ENCODE results near the gene ZNF254.
A peak's percentile ranks its signal among the peaks of the same experiment; 100 is the strongest.

ZNF254 gene

DNA sequence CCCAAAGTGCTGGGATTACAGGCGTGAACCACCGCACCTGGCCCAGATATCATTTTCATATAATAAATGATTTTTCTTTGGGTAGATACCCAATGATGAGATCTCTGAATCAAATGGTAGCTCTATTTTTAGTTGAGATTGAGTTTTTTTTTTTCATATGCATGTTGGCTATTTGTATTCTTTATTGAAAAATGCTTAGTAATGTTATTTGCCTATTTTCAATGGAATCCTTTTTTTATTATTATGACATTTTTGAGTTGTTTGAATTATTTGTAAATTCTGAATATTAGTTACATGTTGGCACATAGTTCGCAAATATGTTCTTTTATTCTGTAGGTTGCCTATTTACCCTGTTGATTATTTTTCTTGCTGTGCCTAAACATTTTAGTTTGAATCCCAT is 55.8 kb downstream of the ZNF254 start:
- FAIRE-seq (no peak), DNase-seq (ENCODE audit: insufficient read length, low spot score) (no peak)
- TF ChIP-seq CTCF (IDR thresholded peaks at IDR 0.05; ENCODE audit: insufficient read depth, missing control alignments), result no peak

GRCh38 chr19:24159707-24160106 is 72.7 kb downstream of the ZNF254 start:
- DNase-seq (ENCODE audit: insufficient read length, low spot score) (no peak), FAIRE-seq (no peak)
- peak; percentile 32 for TF ChIP-seq CTCF (IDR thresholded peaks at IDR 0.05; ENCODE audit: insufficient read depth, missing control alignments)

DNA sequence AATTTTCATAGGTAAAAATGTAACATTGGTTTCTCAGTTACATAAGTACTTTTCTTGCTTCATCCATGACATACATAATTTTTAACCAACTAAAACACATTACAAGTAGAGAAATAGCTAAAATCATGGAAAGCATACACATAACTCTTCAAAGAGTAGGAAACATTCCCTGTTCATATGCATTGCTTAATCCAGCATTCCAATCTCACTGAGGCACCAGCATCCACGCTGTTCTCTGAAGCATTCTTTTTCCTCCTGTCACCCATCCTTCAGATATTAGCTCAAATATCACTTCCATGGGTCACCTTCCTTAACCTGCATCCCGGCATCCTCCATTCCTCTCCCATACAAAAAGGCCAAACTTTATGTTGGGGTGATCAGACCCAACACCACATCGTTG is 79.1 kb downstream of the ZNF254 start:
- DNase-seq (ENCODE audit: insufficient read length, low spot score), result no peak
- TF ChIP-seq CTCF (IDR thresholded peaks at IDR 0.05; ENCODE audit: insufficient read depth, missing control alignments), result no peak
- no peak for FAIRE-seq

- TF ChIP-seq CTCF (IDR thresholded peaks at IDR 0.05; ENCODE audit: insufficient read depth, missing control alignments), result no peak
- DNase-seq (ENCODE audit: insufficient read length, low spot score) (no peak), FAIRE-seq (no peak)
These were observed 86.9 kb downstream of the ZNF254 start for GRCh38 chr19:24173882-24174281.

DNA sequence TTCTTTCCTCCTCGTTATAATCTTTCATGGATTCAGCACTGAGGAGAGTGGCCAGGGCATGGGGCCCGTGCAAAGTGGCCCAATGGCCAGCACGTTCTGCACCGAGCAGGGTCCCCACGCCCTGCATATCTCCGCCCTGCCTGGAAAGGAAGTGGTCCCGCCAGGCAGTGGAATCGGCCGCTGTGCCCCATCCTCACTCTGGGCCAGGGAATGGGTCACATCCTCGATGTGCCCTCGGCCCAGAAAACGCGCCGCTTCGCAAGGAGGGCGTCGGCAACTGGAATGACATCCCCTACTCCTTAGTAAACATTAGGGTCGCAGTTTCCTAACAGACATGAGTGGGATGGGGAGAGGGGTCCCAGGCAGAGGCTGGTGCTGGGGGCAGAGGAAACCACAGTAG is 90.7 kb downstream of the ZNF254 start:
- FAIRE-seq, result no peak
- no peak for TF ChIP-seq CTCF (IDR thresholded peaks at IDR 0.05; ENCODE audit: insufficient read depth, missing control alignments)
- no peak for DNase-seq (ENCODE audit: insufficient read length, low spot score)

- DNase-seq (ENCODE audit: insufficient read length, low spot score) (no peak), FAIRE-seq (no peak)
- no peak for TF ChIP-seq CTCF (IDR thresholded peaks at IDR 0.05; ENCODE audit: insufficient read depth, missing control alignments)
These were observed 91.2 kb downstream of the ZNF254 start for GRCh38 chr19:24178207-24178606.

Data from D721Med (cell line).